Measurements from ENCODE around the gene RUNX2.

The RUNX2 gene

GRCh38 chr6:45640811-45641210 is 312.7 kb downstream of the RUNX2 start:
- H3K36me3 ChIP-seq (ENCODE audit: insufficient read depth, low read length): no peaks in the 10 kb centered on the region
- H3K27me3 ChIP-seq (ENCODE audit: control insufficient read depth in 1 of 2, insufficient read depth in 2 of 2, low read length in 2 of 2): peaks cover 0 to 13% of the 10 kb centered on the region in 2 donors
- no peak overlapping the region for H3K27ac ChIP-seq (ENCODE audit: low read depth, low read length)
- H3K9me3 ChIP-seq (ENCODE audit: low read length): no peaks in the 10 kb centered on the region
- no peak overlapping the region for H3K4me3 ChIP-seq (ENCODE audit: low read depth in 1 of 2, low read length in 2 of 2)
- peaks cover 27% of the 10 kb centered on the region for H3K4me1 ChIP-seq (ENCODE audit: insufficient read depth, low read length)
- H3K9ac ChIP-seq (ENCODE audit: low read length): no peak overlapping the region

GRCh38 chr6:45642331-45643125 is 314.4 kb downstream of the RUNX2 start:
- Histone ChIP-seq H3K4me3 (ENCODE audit: low read depth in 1 of 2, low read length in 2 of 2) (no peak overlapping the region), H3K9ac (ENCODE audit: low read length) (no peak overlapping the region), H3K4me1 (ENCODE audit: insufficient read depth, low read length) (peaks cover 19% of the 10 kb centered on the region), H3K36me3 (ENCODE audit: insufficient read depth, low read length) (no peaks in the 10 kb centered on the region), H3K9me3 (ENCODE audit: low read length) (no peaks in the 10 kb centered on the region), H3K27ac (ENCODE audit: low read depth, low read length) (no peak overlapping the region), H3K27me3 (ENCODE audit: control insufficient read depth in 1 of 2, insufficient read depth in 2 of 2, low read length in 2 of 2) (peaks cover 0 to 13% of the 10 kb centered on the region in 2 donors)

DNA sequence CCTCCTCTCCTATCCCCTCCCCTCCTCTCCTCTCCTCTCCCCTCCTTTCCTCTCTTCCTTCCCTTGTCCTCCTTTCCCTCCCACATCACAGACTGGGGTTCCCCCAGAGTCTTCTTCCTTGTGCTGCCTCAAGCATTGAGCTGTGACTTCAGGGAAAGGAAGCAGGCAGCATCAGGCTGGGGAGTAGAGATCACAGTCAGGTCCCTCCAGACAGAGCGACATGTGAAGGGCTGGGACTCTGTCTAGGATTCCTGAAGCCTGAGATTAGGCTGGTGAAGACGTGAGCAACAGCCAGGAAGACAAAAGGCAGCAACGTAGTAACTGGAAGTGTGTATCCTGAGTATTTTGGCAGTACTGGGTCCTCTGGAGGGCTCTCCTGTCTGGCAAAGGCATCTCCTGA is 315.0 kb downstream of the RUNX2 start:
- H3K27ac ChIP-seq (ENCODE audit: low read depth, low read length): no peak overlapping the region
- H3K4me3 ChIP-seq (ENCODE audit: low read depth in 1 of 2, low read length in 2 of 2): no peak overlapping the region
- peaks cover 16% of the 10 kb centered on the region for H3K4me1 ChIP-seq (ENCODE audit: insufficient read depth, low read length)
- H3K9ac ChIP-seq (ENCODE audit: low read length): no peak overlapping the region
- H3K9me3 ChIP-seq (ENCODE audit: low read length): no peaks in the 10 kb centered on the region
- H3K27me3 ChIP-seq (ENCODE audit: control insufficient read depth in 1 of 2, insufficient read depth in 2 of 2, low read length in 2 of 2): peaks cover 0 to 13% of the 10 kb centered on the region in 2 donors
- H3K36me3 ChIP-seq (ENCODE audit: insufficient read depth, low read length): no peaks in the 10 kb centered on the region

DNA sequence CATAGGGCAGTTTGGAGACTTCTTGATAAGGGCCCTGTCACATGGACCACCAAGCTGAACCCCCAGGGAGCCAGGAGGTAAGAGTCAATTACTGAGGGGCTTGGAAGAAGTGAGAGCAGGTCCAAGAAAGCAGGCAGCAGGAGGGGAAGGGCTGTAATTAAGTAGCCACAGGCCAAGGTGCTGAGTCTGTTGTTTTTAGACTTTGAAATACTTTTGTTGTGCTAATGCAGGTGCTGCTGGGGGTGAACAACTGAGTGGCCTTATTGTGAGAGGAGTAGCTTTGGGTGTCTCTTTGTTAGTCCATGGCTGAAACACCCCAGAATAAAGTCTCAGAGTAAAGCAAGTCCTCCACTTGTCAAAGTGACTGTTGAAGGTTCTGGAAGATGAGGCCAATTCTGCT is 316.6 kb downstream of the RUNX2 start:
- H3K9ac ChIP-seq (ENCODE audit: low read length): no peak overlapping the region
- no peak overlapping the region for H3K4me3 ChIP-seq (ENCODE audit: low read depth in 1 of 2, low read length in 2 of 2)
- no peaks in the 10 kb centered on the region for H3K9me3 ChIP-seq (ENCODE audit: low read length)
- no peaks in the 10 kb centered on the region for H3K36me3 ChIP-seq (ENCODE audit: insufficient read depth, low read length)
- H3K4me1 ChIP-seq (ENCODE audit: insufficient read depth, low read length): peaks cover 9% of the 10 kb centered on the region
- H3K27ac ChIP-seq (ENCODE audit: low read depth, low read length): no peak overlapping the region
- peaks cover 0 to 13% of the 10 kb centered on the region in 2 donors for H3K27me3 ChIP-seq (ENCODE audit: control insufficient read depth in 1 of 2, insufficient read depth in 2 of 2, low read length in 2 of 2)

GRCh38 chr6:45645302-45645701 is 317.2 kb downstream of the RUNX2 start:
- H3K9me3 ChIP-seq (ENCODE audit: low read length): no peaks in the 10 kb centered on the region
- peaks cover 0 to 13% of the 10 kb centered on the region in 2 donors for H3K27me3 ChIP-seq (ENCODE audit: control insufficient read depth in 1 of 2, insufficient read depth in 2 of 2, low read length in 2 of 2)
- H3K36me3 ChIP-seq (ENCODE audit: insufficient read depth, low read length): no peaks in the 10 kb centered on the region
- no peak overlapping the region for H3K4me3 ChIP-seq (ENCODE audit: low read depth in 1 of 2, low read length in 2 of 2)
- H3K9ac ChIP-seq (ENCODE audit: low read length): no peak overlapping the region
- no peak overlapping the region for H3K27ac ChIP-seq (ENCODE audit: low read depth, low read length)
- H3K4me1 ChIP-seq (ENCODE audit: insufficient read depth, low read length): peaks cover 9% of the 10 kb centered on the region

DNA sequence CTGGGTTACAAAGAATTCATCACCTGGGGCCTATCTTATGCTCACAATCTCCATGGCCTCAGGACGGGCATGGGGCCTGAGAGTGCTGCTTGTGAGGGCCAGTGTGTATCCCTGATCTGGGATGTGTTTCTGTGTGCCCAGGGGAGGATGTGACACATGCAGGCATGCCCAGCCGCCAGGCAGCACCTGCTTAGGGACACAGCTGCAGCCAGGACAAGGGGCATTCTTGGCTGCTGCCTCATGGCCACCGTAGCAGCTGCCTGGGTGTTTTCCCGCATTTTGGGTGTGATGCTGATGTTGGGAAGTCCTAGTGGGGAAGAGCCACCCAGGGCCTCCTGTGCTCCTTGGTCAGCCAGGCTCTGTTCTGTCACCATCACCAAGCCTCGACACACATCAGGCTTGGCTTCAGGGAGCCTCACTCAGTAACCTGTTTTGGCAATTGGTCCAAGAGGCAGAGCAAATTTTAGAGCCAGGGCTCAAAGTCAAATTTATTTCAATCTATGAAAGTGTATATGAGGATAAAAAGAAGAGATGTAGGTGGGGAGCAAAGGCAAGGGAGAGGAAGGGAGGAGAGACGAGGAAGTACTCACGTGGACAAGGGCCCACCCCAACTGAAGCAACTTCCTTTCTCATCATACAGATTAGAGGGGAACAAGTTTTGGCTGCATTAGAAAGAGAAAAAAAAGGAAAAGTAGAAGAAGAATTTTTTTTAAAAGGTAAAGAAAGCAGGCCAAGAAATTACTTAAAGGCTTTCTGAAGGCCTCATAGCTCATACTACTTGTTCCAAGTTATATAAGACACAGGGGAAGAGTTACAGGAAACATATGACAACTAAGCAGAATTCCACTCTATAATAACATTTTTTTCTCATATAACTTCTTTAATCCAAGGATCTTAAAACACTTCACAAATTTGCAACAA is 319.5 kb downstream of the RUNX2 start:
- Histone ChIP-seq H3K9me3 (ENCODE audit: low read length) (no peaks in the 10 kb centered on the region), H3K36me3 (ENCODE audit: insufficient read depth, low read length) (no peaks in the 10 kb centered on the region), H3K9ac (ENCODE audit: low read length) (no peak overlapping the region), H3K27me3 (ENCODE audit: control insufficient read depth in 1 of 2, insufficient read depth in 2 of 2, low read length in 2 of 2) (peaks cover 0 to 13% of the 10 kb centered on the region in 2 donors), H3K27ac (ENCODE audit: low read depth, low read length) (no peak overlapping the region), H3K4me3 (ENCODE audit: low read depth in 1 of 2, low read length in 2 of 2) (no peak overlapping the region), H3K4me1 (ENCODE audit: insufficient read depth, low read length) (no peaks in the 10 kb centered on the region)

- Histone ChIP-seq H3K27ac (ENCODE audit: low read depth, low read length) (no peak overlapping the region), H3K36me3 (ENCODE audit: insufficient read depth, low read length) (no peaks in the 10 kb centered on the region), H3K27me3 (ENCODE audit: control insufficient read depth in 1 of 2, insufficient read depth in 2 of 2, low read length in 2 of 2) (peaks cover 0 to 12% of the 10 kb centered on the region in 2 donors), H3K9ac (ENCODE audit: low read length) (no peak overlapping the region), H3K9me3 (ENCODE audit: low read length) (no peaks in the 10 kb centered on the region), H3K4me3 (ENCODE audit: low read depth in 1 of 2, low read length in 2 of 2) (no peak overlapping the region), H3K4me1 (ENCODE audit: insufficient read depth, low read length) (no peaks in the 10 kb centered on the region)
Observed at GRCh38 chr6:45648262-45648620, 320.1 kb downstream of the RUNX2 start.

DNA sequence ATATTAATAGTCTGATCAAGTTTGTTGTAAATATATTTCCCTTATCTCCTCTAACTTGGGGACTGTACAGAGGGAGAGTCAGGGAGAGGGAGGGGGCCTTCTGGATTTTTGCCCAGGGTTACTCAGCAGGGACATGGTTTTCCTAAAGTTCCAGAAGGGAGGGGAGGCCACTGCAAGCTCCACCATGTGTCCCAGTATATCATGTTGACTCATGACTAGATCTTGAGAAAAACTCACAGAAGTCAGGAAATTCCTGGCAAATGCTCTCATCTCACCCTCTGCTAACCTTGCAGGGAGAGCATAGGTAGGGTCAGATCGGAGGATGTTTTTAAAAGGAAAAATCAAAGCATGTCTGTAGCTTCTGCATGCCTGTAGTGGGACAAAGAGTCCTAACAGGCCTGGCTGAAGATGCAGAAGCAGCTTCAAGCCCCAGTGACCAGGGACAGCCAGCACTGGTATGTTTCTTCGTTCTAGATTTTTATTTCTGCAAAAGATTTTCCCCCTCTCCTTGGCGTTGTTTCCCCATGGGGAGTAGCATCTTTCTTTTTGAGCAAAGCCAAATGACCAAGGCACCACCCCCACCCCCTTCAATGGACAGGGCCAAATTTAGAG is 322.5 kb downstream of the RUNX2 start:
- Histone ChIP-seq H3K4me1 (ENCODE audit: insufficient read depth, low read length) (no peaks in the 10 kb centered on the region), H3K9me3 (ENCODE audit: low read length) (no peaks in the 10 kb centered on the region), H3K27ac (ENCODE audit: low read depth, low read length) (no peak overlapping the region), H3K9ac (ENCODE audit: low read length) (no peak overlapping the region), H3K27me3 (ENCODE audit: control insufficient read depth in 1 of 2, insufficient read depth in 2 of 2, low read length in 2 of 2) (no peaks in the 10 kb centered on the region), H3K4me3 (ENCODE audit: low read depth in 1 of 2, low read length in 2 of 2) (no peak overlapping the region), H3K36me3 (ENCODE audit: insufficient read depth, low read length) (no peaks in the 10 kb centered on the region)

DNA sequence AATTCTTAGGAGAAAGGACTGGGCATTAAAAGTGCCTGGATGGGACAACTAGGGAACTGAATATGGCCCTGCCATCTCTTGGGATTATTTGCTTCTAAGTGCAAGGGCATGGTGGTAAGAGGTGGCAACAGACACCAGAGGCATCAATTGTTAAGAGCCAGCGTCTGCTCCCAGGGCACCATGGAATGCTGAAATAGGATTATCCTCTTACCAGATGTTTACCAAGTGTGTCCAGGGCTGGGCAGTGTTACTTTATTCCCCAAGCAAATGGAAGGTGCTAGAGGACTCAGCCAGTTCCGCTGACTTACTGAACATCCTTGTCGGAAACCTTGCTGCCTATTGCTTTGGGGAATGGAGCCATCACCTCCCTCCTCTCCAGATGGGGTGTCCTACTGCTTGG is 323.2 kb downstream of the RUNX2 start:
- Histone ChIP-seq H3K27me3 (ENCODE audit: control insufficient read depth in 1 of 2, insufficient read depth in 2 of 2, low read length in 2 of 2) (no peaks in the 10 kb centered on the region), H3K4me3 (ENCODE audit: low read depth in 1 of 2, low read length in 2 of 2) (no peak overlapping the region), H3K36me3 (ENCODE audit: insufficient read depth, low read length) (no peaks in the 10 kb centered on the region), H3K9ac (ENCODE audit: low read length) (no peak overlapping the region), H3K9me3 (ENCODE audit: low read length) (no peaks in the 10 kb centered on the region), H3K27ac (ENCODE audit: low read depth, low read length) (no peak overlapping the region), H3K4me1 (ENCODE audit: insufficient read depth, low read length) (no peaks in the 10 kb centered on the region)

DNA sequence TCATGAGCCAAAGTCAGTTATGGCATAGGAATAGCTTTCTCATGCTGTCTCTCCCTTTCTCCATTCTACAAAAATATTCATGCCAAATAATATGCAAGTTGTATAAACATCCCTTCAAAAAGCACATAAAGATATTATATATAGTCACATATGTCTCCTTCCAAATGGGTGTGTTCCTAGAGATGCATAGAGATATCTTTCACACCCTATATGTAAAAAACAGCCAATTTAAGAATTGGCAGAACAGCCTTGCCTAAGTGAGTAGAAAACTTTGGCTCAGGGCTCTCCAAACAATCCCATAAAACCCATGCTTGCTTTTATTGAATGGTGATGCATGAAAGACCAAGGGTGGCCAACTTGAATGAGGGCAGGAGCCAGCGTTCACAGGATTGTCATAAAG is 324.3 kb downstream of the RUNX2 start:
- Histone ChIP-seq H3K9me3 (ENCODE audit: low read length) (no peaks in the 10 kb centered on the region), H3K27me3 (ENCODE audit: control insufficient read depth in 1 of 2, insufficient read depth in 2 of 2, low read length in 2 of 2) (no peaks in the 10 kb centered on the region), H3K36me3 (ENCODE audit: insufficient read depth, low read length) (no peaks in the 10 kb centered on the region), H3K9ac (ENCODE audit: low read length) (no peak overlapping the region), H3K4me1 (ENCODE audit: insufficient read depth, low read length) (no peaks in the 10 kb centered on the region), H3K4me3 (ENCODE audit: low read depth in 1 of 2, low read length in 2 of 2) (no peak overlapping the region), H3K27ac (ENCODE audit: low read depth, low read length) (no peak overlapping the region)

DNA sequence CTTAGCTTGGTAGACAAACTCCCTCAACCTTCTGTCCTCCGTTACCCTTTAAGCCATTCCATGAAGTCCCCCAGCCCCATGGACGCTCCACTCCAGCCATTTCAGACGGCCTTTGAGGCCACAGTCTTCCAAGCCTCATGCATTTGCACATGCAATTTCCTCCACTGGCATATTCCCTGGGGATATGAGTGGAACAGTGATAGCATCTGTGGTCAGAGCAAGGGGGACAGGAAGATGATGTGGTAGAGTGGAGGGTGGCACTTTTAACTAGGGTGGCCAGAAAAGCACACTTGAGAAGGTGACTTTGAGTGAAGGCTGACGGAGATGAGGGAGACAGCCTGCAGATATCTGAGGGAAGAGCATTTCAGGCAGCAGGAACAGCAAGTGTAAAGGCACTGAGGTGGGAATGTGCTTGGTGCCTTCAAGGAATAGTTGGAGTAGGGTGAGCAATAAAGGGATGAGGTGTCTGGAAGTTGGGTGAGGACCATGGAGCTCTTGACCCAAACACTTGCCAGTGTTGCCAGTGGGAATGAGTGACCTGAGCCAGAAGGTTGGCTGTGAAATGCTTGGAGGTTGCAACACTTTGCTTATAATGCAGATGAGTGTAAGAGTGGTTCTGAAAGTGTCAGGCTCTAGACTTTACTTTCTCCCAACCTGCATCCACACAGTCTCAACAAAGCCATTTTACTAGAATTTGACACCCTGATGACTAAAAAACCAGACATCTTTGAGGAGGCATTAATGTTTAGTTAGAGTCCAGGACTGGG is 325.2 kb downstream of the RUNX2 start:
- no peak overlapping the region for H3K4me3 ChIP-seq (ENCODE audit: low read depth in 1 of 2, low read length in 2 of 2)

More for the DNA sequence above, 325.2 kb downstream of the RUNX2 start:
- H3K9me3 ChIP-seq (ENCODE audit: low read length): no peaks in the 10 kb centered on the region
- no peaks in the 10 kb centered on the region for H3K36me3 ChIP-seq (ENCODE audit: insufficient read depth, low read length)
- H3K4me1 ChIP-seq (ENCODE audit: insufficient read depth, low read length): no peaks in the 10 kb centered on the region
- no peak overlapping the region for H3K27ac ChIP-seq (ENCODE audit: low read depth, low read length)
- H3K27me3 ChIP-seq (ENCODE audit: control insufficient read depth in 1 of 2, insufficient read depth in 2 of 2, low read length in 2 of 2): no peaks in the 10 kb centered on the region
- H3K9ac ChIP-seq (ENCODE audit: low read length): no peak overlapping the region
